HG02588 (cell line): ENCODE data around the gene ADAT3.
"Not testable (repeated sequence)": the region's sequence is repeated elsewhere in the genome, so short reads cannot be mapped to it uniquely, and the experiment has no call there.

Source experiments
- ATAC-seq: cut with Tn5 transposase; IDR thresholded peaks from one replicate; pipeline ENCODE4 v1.9.1; 2021; ENCODE audit warnings: mild to moderate bottlenecking, moderate library complexity; ENCODE audit not compliant: unreplicated experiment

The ADAT3 gene

DNA sequence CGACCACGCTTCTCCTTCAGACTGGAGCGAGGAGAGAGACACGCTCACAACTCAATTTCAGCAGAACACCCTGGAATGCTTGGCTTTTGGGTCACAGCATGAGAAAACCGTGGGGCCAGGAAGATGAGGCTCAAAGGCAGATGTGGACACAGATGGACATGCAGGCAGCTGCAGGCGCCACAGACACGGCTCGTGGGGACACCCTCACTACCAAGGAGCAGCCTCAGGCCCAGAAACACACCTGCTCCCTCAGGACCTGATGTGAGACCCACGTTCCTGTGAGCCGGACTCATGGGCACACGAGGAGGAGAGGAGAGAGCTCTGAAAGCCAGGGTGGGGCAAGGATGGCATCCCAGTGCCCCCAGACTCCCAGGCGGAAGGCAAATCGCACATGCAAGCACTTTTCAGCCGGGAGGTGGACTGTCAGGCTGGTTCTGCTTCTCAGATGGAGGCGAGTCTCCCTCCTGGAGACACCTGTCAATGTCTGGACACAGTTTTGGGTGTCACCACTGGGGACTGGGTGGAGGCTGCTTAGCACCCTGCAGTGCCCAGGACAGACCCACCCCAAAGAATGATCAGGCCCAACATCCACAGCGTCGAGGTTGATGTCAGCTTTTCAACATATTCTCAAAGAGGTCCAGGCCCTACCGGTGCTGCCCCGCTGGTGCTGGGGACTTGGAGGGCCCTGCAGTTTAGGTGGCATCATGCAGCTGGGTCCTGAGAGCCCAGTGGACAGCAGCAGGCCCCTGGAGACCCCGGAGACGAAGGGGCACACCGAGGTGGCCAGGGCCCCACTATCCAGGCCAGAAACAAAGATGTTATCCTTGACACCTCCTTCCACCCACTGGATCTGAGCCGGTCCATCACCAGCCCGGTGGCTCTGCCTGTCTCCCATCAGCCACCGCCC, 22.2 kb upstream of the ADAT3 start:
- no peak for ATAC-seq

DNA sequence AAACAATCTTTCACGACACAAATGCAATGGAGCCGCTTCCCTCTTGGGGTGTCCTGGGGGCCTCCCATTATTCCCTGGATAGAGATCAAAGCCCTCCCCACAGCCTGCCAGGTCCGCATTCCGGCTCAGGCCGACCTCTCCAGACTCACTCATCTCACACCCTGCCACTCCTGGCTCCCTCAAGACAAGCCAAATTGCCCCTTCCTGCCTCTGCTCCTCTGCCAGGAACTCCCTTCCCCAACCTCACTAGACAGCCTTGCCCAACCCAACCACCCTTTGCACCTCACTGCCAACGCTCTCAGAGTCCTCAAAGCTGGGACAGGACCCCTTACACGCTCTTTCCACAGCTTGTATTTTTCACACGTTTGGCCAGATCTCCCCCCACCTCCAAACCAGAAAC, 21.4 kb upstream of the ADAT3 start:
- ATAC-seq, result no peak

DNA sequence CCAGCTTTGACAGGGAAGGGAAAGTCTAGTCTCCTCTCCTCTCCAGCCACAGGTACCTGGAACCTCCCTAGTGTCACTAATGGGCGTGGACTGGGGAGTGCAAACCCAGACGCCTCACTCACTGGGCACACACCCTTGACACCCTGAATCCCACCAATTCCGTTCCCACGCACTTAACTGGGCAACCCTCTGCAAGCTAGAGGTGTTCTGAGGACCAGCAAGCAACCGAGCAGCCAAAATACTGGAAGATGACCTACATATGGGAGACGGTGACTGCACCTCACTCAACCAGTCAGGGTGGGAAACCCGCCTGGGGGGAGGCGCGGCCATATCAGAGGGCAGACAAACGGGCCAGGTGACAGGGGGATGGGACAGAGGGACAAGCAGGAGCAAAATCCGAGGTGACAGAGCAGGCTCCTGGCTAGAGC, 20.9 kb upstream of the ADAT3 start:
- no peak for ATAC-seq

DNA sequence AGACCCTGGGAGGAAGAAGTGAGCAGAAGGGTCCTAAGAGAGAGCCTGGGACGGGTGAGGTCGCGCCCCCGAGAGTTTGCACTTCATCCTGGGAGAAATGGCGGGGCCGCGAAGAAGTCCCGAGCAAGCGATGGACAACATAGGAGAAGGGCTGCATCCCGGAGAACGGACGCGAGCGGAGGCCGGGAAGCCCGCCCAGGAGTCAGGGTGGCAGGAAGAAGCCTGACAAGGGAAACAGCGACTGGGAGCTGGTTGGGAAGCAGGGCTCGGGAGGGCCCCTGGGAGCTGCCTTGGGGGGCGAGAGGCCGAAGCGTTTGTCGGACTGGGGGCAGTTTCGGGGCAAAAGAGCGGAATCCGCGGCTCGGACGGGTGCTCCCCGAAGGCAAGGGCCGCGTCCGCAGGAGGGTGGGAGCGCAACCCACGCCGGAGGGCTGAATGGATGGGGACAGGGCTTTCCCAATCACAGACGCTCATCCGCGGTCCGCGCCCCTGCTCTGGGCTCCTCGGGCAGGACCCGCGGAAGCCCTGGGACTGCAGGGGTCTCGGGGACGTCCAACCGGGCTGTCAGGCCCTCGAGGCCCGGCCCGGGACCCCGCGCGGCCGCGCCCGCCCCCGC, 20.4 kb upstream of the ADAT3 start:
- peak; percentile 13 for ATAC-seq

DNA sequence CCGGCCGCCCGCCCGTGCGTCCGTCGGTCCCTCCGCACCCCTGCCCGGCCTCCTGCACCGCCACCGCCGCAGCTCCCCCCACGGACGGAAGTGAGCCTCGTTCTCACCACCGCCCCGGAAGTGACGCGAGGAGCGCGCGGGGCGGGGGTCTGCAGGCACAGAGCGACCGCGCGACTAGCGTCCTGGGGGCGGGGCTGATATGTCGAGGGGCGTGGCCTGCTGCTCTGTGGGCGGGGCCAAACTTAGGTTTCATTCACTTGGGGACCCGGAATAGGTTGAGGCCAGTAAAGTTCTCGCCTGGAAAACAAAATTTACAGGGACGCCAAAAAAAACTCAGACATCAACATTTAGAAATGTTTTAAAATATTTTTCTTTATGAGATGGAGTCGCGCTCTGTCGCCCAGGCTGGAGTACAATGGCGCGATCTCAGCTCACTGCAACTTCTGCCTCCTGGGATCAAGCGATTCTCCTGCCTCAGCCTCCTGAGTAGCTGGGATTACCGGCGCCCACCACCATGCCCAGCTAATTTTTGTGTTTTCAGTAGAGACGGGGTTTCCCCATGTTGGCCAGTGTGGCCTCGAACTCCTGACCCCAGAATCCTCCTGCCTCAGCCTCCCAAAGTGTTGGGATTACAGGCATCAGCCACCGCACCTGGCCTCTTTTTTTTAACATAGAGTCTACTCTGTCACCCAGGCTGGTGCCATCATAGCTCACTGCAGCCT, 19.6 kb upstream of the ADAT3 start, which contains the start of gene ABHD17A:
Gene ABHD17A (minus strand): TSS at position 99 of the 722 bp plus-strand sequence. CDS start 3,930 bp downstream, outside the sequence.
- peak; percentile 87 for ATAC-seq

DNA sequence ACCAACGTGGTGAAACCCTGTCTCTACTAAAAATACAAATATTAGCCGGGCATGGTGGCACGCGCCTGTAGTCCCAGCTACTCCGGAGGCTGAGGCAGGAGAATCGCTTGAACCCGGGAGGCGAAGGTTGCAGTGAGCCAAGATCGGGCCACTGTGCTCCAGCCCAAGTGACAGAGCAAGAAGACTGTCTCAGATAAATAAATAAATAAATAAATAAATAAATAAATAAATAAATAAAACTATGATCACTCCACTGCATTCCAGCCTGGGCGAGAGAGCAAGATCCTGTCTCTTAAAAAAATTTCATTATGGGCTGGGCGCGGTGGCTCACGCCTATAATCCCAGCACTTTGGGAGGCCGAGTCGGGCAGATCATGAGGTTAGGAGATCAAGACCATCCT, 18.8 kb upstream of the ADAT3 start:
- not testable (repeated sequence) for ATAC-seq

DNA sequence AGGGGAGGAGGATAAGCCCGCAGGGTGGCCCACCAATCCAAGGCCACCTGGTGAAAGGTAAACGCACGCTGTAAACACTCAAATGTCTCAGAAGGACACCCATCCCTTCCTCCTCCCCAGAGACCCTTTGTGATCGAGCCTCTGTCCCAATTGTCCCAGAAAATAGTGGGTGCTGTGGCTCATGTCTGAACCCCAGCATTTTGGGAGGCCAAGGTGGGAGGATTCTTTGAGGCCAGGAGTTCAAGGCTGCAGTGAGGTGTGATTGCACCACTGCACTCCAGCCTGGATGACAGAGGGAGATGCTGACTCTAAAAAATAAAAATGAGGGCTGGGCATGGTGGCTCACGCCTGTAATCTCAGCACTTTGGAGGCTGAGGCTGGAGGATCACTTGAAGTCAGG, 16.8 kb upstream of the ADAT3 start:
- ATAC-seq, result no peak

DNA sequence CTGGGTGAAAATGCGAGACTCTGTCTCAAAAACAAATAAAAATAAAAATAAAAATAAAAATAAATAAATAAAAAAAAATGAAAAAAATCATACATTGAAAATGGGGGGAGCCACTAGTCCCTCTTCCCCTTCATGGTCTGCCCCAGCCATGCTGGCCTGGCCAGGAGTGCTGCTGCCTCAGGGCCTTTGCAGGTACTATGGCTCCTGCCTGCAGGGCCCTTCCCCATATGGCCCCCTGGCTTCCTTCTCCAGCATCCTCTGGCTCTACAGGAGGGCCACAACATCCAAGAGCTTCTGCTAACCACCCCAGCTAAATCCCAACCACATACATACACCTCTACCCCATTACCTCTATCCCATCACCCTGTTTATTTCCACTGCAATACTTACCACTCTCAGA, 15.3 kb upstream of the ADAT3 start:
- no peak for ATAC-seq

DNA sequence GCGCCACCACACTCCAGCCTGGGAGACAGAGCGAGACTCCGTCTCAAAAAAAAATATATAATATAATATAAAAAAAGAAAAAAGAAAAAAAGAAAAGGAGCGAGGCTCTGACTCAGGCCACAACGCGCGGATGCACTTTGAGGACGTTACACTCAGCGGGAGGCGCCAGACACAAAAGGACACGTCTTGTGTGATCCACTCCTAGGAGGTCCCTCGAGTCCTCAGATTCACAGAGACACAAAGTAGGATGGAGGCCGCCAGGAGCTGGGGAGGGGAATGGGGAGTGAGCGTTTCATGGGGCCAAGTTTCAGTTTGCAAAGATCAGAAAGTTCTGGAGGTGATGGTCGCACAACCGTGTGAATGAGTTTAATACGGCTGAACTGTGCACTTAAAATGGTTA, 11.4 kb upstream of the ADAT3 start:
- no peak for ATAC-seq

DNA sequence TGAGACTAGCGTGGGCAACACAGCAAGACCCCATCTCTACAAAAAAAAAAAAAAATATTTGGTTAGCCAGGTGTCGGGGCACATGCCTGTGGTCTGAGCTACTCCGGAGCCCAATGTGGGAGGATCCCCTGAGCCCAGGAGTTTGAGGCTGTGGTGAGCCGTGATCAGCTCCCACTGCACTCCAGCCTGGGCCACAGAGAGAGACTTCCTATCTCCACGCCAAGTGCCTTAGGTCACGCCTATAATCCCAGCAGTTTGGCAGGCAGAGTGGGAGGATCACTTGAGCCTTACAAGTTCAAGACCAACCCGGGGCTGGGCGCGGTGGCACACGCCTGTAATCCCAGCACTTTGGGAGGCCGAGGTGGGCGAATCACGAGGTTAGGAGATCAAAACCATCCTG, 8.7 kb upstream of the ADAT3 start:
- ATAC-seq, result no peak

DNA sequence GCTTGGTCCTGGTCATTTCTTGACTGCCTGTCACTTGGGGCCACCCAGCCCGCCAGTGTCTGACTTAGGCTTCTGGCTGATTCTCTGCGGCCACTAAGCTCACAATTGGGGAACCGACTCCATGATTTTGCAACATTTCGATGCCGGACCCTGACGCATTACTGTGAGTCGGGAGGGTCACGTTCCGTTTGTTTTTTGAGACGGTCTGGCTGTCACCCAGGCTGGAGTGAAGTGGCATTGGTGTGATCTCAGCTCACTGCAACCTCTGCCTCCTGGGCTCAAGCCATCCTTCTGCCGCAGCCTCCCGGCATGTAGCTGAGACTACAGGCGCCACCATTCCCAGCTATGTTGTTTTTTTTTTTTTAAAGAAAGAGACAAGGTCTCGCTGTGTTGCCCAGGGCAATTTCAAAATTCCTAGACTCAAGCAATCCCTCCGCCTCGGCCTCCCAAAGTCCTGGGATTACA, 3.2 kb upstream of the ADAT3 start:
- no peak for ATAC-seq

DNA sequence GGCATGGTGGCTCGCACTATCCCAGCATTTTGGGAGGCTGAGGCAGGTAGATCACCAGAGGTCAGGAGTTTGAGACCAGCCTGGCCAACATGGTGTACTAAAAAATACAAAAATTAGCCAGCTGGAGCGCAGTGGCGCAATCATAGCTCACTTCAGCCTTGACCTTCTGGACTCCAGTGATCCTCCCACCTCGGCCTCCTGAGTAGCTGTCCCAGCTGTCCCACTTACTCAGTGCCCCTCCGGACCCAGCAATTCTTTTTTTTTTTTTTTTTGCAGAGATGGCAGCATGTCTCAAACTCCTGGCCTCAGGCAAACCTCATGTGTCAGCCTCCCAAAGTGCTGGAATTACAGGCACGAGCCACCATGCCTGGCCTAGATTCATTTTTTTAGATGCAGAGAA, 2.3 kb upstream of the ADAT3 start:
- no peak for ATAC-seq

DNA sequence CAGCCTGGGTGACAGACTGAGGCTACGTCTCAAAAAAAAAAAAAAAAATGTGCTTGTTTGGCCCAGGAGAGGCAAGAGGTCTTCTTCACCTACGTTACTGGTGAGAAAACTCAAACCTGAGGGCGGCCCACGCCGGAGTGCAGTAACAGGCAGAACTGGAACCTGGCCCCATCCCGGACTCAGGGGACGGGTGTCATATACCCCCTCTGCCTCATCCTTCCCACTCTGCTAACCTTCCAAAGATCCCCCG, 414 bp upstream of the ADAT3 start:
- no peak for ATAC-seq

DNA sequence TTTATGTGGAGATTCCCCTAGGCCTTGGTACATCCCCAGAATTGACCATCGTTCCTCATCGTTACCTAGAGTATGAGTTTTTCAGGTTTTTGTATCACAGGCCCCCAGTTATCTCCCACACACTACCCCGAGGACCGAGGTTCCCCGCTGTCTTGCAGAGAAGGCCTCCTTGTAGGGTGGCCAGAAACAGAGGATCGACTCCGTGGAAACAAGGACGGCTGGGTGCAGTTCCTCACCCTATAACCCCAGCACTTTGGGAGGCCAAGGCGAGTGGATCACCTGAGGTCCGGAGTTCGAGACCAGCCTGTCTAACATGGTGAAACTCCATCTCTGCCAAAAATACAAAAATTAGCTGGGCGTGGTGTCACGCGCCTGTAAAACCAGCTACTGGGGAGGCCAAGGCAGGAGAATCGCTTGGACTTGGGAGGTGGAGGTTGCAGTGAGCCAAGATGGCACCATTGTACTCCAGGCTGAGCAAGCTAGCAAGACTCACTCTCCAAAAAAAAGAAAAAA, 720 bp downstream of the ADAT3 start:
- ATAC-seq, result no peak

DNA sequence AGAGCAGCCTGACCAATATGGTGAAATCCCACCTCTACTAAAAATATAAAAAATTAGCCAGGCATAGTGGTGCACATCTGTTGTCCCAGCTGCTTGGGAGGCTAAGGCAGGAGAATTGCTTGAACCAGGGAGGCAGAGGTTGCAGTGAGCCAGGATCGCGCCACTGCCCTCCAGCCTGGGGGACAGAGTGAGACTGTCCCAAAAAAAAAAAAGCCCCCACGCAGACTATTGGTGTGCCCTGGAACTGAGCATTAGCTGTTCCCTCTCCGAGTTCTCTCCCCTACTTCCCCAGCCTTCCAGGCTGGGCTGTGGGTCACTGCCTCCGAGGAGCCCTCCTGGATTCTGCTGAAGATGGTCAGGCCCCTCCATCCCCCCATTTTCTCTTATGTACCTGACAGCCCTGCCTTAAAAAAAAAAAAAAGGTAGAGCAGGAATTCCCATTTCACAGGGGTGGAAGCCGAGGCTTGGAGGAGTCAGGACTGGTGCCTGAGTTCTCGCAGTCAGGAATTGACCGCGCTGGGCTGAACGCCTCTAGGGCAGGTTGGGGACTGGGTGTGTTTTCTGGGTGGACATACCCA, 1.9 kb downstream of the ADAT3 start:
- no peak for ATAC-seq

DNA sequence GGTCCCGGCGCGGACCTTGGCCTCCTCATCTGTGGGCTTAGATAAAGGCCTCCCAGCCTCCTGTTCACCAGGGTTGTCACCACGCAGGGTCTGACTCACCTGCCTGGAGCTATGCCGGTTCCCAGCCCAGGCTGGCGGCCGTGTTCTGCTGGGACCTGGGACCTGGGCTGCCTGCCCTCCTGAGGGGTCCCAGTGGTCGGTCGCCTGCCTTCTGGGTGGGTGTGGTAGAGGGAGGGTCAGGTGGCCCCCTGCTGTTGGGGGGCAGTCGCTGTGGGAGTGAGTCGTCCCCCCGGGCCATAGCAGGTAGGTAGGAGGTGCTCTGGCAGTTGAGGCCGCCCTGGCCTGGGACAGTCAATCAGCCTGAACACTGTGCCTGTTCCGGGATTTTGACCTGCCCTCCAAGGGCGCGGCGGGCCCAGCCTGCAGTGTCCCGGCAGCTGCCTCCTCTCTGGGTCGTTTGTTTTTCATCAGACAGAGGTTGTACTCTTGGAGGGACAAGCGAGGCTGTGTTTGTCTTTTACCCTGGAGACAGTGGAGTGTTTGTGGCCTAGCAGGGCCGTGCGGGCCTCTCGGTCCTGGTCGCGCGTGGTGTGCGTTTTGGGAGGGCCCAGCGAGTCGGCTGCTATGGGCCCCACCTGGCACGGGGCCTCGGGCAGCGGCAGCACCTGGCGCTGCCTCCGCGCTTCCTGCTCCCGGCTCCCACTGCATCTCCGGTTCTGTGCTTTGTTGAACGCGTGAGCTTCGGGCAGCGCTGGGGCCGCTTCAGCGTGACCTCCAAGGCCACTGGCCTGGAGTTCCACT, 2.6 kb downstream of the ADAT3 start:
- no peak for ATAC-seq

DNA sequence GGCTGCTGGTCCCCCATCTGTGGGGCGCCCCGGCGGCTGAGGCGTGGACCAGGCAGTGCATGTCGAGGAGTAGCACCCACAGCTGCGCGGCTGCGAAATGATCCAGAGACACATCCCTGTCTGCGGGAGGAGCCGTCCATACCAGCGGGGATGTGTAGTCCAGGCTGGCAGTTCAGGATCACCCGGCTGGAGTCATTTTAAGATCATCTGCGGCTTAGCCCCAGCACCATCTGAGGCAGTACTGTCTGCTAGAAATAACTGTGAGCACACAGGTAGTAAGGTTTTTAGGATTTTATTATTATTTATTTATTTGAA, 3.1 kb downstream of the ADAT3 start:
- no peak for ATAC-seq

DNA sequence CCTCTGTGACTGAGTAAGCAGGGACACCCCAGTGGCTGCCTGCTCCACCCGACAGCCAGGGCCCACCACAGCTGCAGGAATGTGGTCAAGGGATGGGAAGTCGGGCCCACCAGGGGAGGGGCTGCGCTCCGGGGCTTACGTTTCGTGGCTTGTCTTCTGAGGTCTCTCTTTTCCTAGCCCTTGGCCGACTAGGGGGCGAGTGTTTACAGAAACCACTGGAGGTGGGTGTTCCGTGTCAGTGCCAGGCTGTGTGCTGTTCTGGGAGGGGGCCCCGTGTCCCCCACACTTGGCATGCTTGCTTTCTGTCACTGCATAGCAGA, 4.5 kb downstream of the ADAT3 start:
- ATAC-seq, result no peak

DNA sequence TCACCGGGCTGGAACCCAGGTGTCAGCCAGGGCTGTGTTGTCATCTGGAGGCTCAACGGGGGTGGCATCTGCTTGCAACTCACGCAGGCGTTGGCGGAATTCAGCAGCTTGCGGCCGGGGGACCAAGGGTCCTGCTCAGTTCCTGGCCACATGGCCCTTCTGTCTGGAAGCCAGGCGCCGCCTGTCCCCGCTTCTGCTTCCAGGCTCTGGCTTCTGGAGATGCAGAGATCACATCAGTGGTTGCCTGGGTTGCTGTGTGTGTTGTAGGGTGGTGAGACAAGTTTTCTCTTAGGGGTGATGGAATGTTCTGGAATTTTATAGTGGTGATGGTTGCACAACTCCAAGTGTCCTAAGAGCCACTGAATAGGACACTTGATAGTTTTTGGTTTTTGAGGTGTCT, 5.0 kb downstream of the ADAT3 start:
- no peak for ATAC-seq

DNA sequence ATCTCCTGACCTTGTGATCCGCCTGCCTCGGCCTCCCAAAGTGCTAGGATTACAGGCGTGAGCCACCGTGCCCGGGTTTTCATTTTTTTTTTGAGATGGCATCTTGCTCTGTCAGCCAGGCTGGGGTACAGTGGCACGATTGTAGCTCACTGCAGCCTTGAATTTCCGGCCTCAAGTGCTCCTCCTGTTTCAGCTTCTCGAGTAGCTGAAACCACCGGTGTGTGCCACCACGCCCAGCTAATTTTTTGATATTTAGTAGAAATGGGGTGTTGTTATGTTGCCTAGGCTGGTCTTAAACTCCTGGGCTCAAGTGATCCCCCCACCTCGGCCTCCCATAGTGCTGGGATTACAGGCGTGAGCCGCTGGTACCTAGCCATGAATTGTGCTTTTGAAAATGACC, 5.9 kb downstream of the ADAT3 start:
- ATAC-seq, result no peak

DNA sequence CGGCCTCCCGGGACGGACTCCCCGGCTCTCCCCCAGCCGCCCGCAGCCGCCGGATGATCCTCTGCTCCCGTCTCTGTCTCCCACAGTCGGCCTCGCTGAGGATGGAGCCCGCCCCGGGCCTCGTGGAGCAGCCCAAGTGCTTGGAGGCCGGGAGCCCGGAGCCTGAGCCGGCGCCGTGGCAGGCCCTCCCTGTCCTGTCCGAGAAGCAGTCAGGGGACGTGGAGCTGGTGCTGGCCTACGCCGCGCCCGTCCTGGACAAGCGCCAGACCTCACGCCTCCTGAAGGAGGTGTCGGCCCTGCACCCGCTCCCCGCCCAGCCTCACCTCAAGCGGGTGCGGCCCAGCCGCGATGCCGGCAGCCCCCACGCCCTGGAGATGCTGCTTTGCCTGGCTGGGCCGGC, 6.8 kb downstream of the ADAT3 start:
- no peak for ATAC-seq
